DOHH2 (cell line): ENCODE results near the gene PLLP.

Experiments used
- H3F3A ChIP-seq: fragments of 200-600 bp; sonication (generic), shearing (Covaris generic); 2 replicates; pipeline ENCODE4 v1.6.0; 2016; ENCODE audit warnings: antibody characterized with exemption, mild to moderate bottlenecking; ENCODE audit not compliant: control insufficient read depth, insufficient read depth
- H3K27ac ChIP-seq: fragments of 200-600 bp; sonication (generic); 2 replicates; pipeline ENCODE4 v1.5.1; 2014; ENCODE audit warnings: low read depth, mild to moderate bottlenecking, low read length, moderate library complexity
- H3K27me3 ChIP-seq: fragments of 200-600 bp; sonication (generic); 2 replicates; pipeline ENCODE4 v1.6.1; 2014; ENCODE audit warnings: mild to moderate bottlenecking, low read length, mixed read lengths; ENCODE audit not compliant: control insufficient read depth
- H3K36me3 ChIP-seq: fragments of 200-600 bp; sonication (generic); 2 replicates; pipeline ENCODE4 v1.6.1; 2014; ENCODE audit warnings: mild to moderate bottlenecking, low read length, moderate library complexity, mixed read lengths; ENCODE audit not compliant: control insufficient read depth
- H3K4me1 ChIP-seq: fragments of 200-600 bp; sonication (generic); 2 replicates; pipeline ENCODE4 v1.6.1; 2014; ENCODE audit warnings: mild to moderate bottlenecking, low read length, mixed read lengths; ENCODE audit not compliant: control insufficient read depth
- H3K4me2 ChIP-seq: fragments of 200-600 bp; sonication (generic); 2 replicates; pipeline ENCODE4 v1.6.0; 2014; ENCODE audit warnings: mild to moderate bottlenecking, low read length, moderate library complexity
- H3K4me3 ChIP-seq: fragments of 200-600 bp; sonication (generic); 2 replicates; pipeline ENCODE4 v1.5.1; 2014; ENCODE audit warnings: mild to moderate bottlenecking, low read length, mixed read lengths
- H3K79me2 ChIP-seq: fragments of 200-600 bp; sonication (generic); 2 replicates; pipeline ENCODE4 v1.6.1; 2014; ENCODE audit warnings: mild to moderate bottlenecking, low read length, mixed read lengths; ENCODE audit not compliant: control insufficient read depth
- H3K9me2 ChIP-seq: fragments of 200-600 bp; sonication (generic); replicated peaks from 2 replicates; pipeline ENCODE4 v1.6.1; 2014; ENCODE audit warnings: mild to moderate bottlenecking, low read length, mixed read lengths; ENCODE audit not compliant: control insufficient read depth
- H3K9me3 ChIP-seq: fragments of 200-600 bp; sonication (generic); 2 replicates; pipeline ENCODE4 v1.6.1; 2014; ENCODE audit warnings: antibody characterized with exemption, low read length, mixed read lengths; ENCODE audit not compliant: control insufficient read depth, insufficient read depth
- H4K20me1 ChIP-seq: fragments of 200-600 bp; sonication (generic); 2 replicates; pipeline ENCODE4 v1.6.0; 2014; ENCODE audit warnings: low read depth, mild to moderate bottlenecking, antibody characterized with exemption, low read length, moderate library complexity; ENCODE audit not compliant: control insufficient read depth, insufficient read depth
- CTCF ChIP-seq: fragments of 200-600 bp; sonication (generic); IDR thresholded peaks from one replicate; pipeline ENCODE4 v1.5.1; 2014; ENCODE audit warnings: antibody characterized with exemption, mild to moderate bottlenecking, low read depth, low read length; ENCODE audit not compliant: poor library complexity, severe bottlenecking
- EZH2phosphoT487 ChIP-seq: fragments of 200-600 bp; sonication (generic); IDR thresholded peaks from 2 replicates; pipeline ENCODE4 v1.6.1; 2017; ENCODE audit warnings: borderline replicate concordance, mild to moderate bottlenecking, antibody characterized with exemption, low read length, moderate library complexity, mixed read lengths

The PLLP gene

GRCh38 chr16:57297856-57298255 is 13.4 kb upstream of the PLLP start:
- no peaks in the 10 kb centered on the region for H3K79me2 ChIP-seq
- peaks cover 30% of the 10 kb centered on the region for H3K4me1 ChIP-seq
- H3K9me3 ChIP-seq, result no peaks in the 10 kb centered on the region
- H3K36me3 ChIP-seq, result no peaks in the 10 kb centered on the region
- no peak overlapping the region for H3K27ac ChIP-seq
- peak overlapping the region; percentile 66 for H3K4me2 ChIP-seq
- H3K9me2 ChIP-seq, result no peaks in the 10 kb centered on the region
- H3F3A ChIP-seq, result peaks cover 13% of the 10 kb centered on the region; the same call in 1 of the 2 replicates
- no peaks in the 10 kb centered on the region for H4K20me1 ChIP-seq
- H3K4me3 ChIP-seq, result peak overlapping the region; percentile 78
- H3K27me3 ChIP-seq, result peaks cover 10% of the 10 kb centered on the region
- TF ChIP-seq CTCF (no peak), EZH2phosphoT487 (no peak)

- no peak overlapping the region for H3K4me2 ChIP-seq
- H3K27ac ChIP-seq, result no peak overlapping the region
- no peaks in the 10 kb centered on the region for H3K9me3 ChIP-seq
- H3K27me3 ChIP-seq, result peaks cover 8% of the 10 kb centered on the region
- H3K36me3 ChIP-seq, result no peaks in the 10 kb centered on the region
- H3K9me2 ChIP-seq, result no peaks in the 10 kb centered on the region
- H3K4me3 ChIP-seq, result no peak overlapping the region
- no peaks in the 10 kb centered on the region for H3F3A ChIP-seq
- H4K20me1 ChIP-seq, result no peaks in the 10 kb centered on the region
- TF ChIP-seq EZH2phosphoT487 (no peak), CTCF (no peak)
- H3K79me2 ChIP-seq, result no peaks in the 10 kb centered on the region
- peaks cover 2% of the 10 kb centered on the region; the same call in 1 of the 2 replicates for H3K4me1 ChIP-seq
These were observed 5.2 kb upstream of the PLLP start for GRCh38 chr16:57289391-57290257.

- Histone ChIP-seq H3F3A (no peaks in the 10 kb centered on the region), H3K27ac (no peak overlapping the region), H3K4me3 (no peak overlapping the region), H3K4me2 (no peak overlapping the region), H3K27me3 (peaks cover 29% of the 10 kb centered on the region), H3K9me2 (no peaks in the 10 kb centered on the region), H3K4me1 (peaks cover 7% of the 10 kb centered on the region; the same call in 1 of the 2 replicates), H3K36me3 (no peaks in the 10 kb centered on the region), H3K9me3 (no peaks in the 10 kb centered on the region), H3K79me2 (no peaks in the 10 kb centered on the region), H4K20me1 (no peaks in the 10 kb centered on the region)
- no peak for TF ChIP-seq EZH2phosphoT487
- no peak for TF ChIP-seq CTCF
These were observed 907 bp upstream of the PLLP start for GRCh38 chr16:57285379-57285778.
